Peyer's patch (tissue), 4 donors: Measurements from ENCODE around the gene PSMD9. TPM values are rescaled to one million over a fixed set of nuclear protein-coding genes. Genes with fewer than 3 reads are reported as not detected.
"Not testable (repeated sequence)": the region's sequence is repeated elsewhere in the genome, so short reads cannot be mapped to it uniquely, and the experiment has no call there.

Source experiments
- DNase-seq, 3 donors: peaks; one replicate each; pipeline ENCODE4 v3.0.0-alpha.2; 2017 to 2019
- H3K27ac ChIP-seq, 4 donors: fragments of 200-600 bp; sonication (generic); one replicate each; pipeline ENCODE4 v1.5.1; 2016 to 2019
- H3K27me3 ChIP-seq, 2 donors: fragments of 200-600 bp; sonication (generic); one replicate each; pipeline ENCODE4 v1.5.1; 2019
- H3K36me3 ChIP-seq, 3 donors: fragments of 200-600 bp; sonication (generic); one replicate each; pipeline ENCODE4 v1.5.1; 2016 to 2019
- H3K4me1 ChIP-seq, 4 donors: fragments of 200-600 bp; sonication (generic); one replicate each; pipeline ENCODE4 v1.5.1; 2016 to 2019
- H3K4me3 ChIP-seq, 4 donors: fragments of 200-600 bp; sonication (generic); 1 replicate in 3 of 4; 2 replicates in 1 of 4; pipeline ENCODE4 v1.5.1; 2016 to 2019; ENCODE audit warnings: mild to moderate bottlenecking in 1 of 4
- H3K9me3 ChIP-seq, 4 donors: fragments of 200-600 bp; sonication (generic); one replicate each; pipeline ENCODE4 v1.5.1; 2016 to 2019; ENCODE audit warnings: mild to moderate bottlenecking in 1 of 4
- POLR2A ChIP-seq, 2 donors: fragments of 450-650 bp; IDR thresholded peaks; one replicate each; pipeline ENCODE4 v1.5.1; 2017; ENCODE audit warnings: antibody characterized with exemption in 2 of 2, mild to moderate bottlenecking in 2 of 2, moderate library complexity in 2 of 2
- total RNA-seq, 4 donors: library from RNA; depleted of rRNA; stranded (reverse); fragments of >200 nt; gene quantifications; one replicate each; pipeline ENCODE4 v1.1.0, GENCODE V29; 2016
- TF ChIP-seq, protein P1 (sequence below), 6 experiments: fragments of 450-650 bp in 4 of 6; fragments of 200-600 bp in 2 of 6; sonication (generic) in 1 of 6; IDR thresholded peaks; one replicate each; pipeline ENCODE4 v1.5.1; 2017 to 2019; ENCODE audit warnings: antibody characterized with exemption in 6 of 6, mild to moderate bottlenecking in 3 of 6, moderate library complexity in 1 of 6

Gene PSMD9
- total RNA-seq, 4 donors from 2014 or later, result 33.1 to 47.7 (median 37.8) TPM

DNA sequence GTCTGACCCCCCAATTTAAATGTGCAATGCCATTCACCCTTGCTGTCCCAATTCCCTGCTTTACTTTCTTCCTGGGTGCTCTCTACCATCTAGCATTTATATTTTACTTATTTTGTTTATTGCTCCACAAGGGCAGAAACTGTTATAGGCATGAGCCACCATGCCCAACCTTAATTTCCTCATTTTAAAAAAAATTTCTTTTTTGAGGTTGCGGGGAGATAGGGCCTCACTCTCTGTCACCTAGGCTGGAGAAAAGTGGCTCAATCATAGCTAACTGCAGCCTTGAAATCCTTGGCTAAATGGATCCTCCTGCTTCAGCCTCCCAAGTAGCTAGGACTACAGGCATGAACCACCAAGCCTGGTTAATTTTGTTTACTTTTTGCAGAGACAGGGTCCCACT lies 42.9 kb upstream of the PSMD9 start:
- TF ChIP-seq, protein P1, sequence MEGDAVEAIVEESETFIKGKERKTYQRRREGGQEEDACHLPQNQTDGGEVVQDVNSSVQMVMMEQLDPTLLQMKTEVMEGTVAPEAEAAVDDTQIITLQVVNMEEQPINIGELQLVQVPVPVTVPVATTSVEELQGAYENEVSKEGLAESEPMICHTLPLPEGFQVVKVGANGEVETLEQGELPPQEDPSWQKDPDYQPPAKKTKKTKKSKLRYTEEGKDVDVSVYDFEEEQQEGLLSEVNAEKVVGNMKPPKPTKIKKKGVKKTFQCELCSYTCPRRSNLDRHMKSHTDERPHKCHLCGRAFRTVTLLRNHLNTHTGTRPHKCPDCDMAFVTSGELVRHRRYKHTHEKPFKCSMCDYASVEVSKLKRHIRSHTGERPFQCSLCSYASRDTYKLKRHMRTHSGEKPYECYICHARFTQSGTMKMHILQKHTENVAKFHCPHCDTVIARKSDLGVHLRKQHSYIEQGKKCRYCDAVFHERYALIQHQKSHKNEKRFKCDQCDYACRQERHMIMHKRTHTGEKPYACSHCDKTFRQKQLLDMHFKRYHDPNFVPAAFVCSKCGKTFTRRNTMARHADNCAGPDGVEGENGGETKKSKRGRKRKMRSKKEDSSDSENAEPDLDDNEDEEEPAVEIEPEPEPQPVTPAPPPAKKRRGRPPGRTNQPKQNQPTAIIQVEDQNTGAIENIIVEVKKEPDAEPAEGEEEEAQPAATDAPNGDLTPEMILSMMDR (IDR thresholded peaks at IDR 0.05), result no peak
- TF ChIP-seq POLR2A (IDR thresholded peaks at IDR 0.05), result no peak
- no peaks in the 10 kb centered on the region for H3K36me3 ChIP-seq
- no peak overlapping the region for H3K4me3 ChIP-seq
- no peak overlapping the region for H3K27ac ChIP-seq
- H3K27me3 ChIP-seq, result no peaks in the 10 kb centered on the region
- H3K4me1 ChIP-seq, result no peaks in the 10 kb centered on the region
- no peak for DNase-seq
- no peaks in the 10 kb centered on the region for H3K9me3 ChIP-seq

DNA sequence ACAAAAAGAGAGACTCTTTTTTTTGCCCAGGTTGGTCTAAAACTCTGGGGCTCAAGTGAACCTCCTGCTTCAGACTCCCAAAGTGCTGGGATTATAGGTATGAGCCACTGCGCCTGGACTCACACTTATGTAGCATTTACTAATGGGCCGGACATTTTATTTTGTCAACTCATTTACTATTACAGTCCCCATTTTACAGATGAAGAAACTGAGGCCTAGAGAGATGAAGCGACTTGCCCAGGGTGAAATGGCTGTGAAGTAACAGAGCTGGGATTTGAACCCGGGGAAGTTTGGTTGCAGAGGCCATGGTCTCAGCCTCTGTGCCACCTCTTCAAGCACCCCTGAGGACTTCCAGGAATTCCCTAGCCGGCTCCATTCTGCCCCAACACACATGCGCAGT lies 39.4 kb upstream of the PSMD9 start:
- TF ChIP-seq POLR2A (IDR thresholded peaks at IDR 0.05), result no peak
- TF ChIP-seq, protein P1 (IDR thresholded peaks at IDR 0.05), result no peak
- Histone ChIP-seq H3K4me3 (no peak overlapping the region), H3K27ac (no peak overlapping the region), H3K27me3 (no peaks in the 10 kb centered on the region), H3K9me3 (no peaks in the 10 kb centered on the region), H3K4me1 (no peaks in the 10 kb centered on the region), H3K36me3 (no peaks in the 10 kb centered on the region)
- DNase-seq, result no peak

GRCh38 chr12:121849665-121850064 lies 38.9 kb upstream of the PSMD9 start:
- Histone ChIP-seq H3K36me3 (no peaks in the 10 kb centered on the region), H3K27ac (no peak overlapping the region), H3K27me3 (no peaks in the 10 kb centered on the region), H3K4me3 (no peak overlapping the region), H3K4me1 (no peaks in the 10 kb centered on the region), H3K9me3 (no peaks in the 10 kb centered on the region)
- no peak for TF ChIP-seq POLR2A (IDR thresholded peaks at IDR 0.05)
- TF ChIP-seq, protein P1 (IDR thresholded peaks at IDR 0.05), result no peak
- no peak for DNase-seq

GRCh38 chr12:121852392-121852791 lies 36.2 kb upstream of the PSMD9 start:
- H3K4me1 ChIP-seq, H3K4me3 ChIP-seq, H3K27ac ChIP-seq, H3K36me3 ChIP-seq, H3K27me3 ChIP-seq, H3K9me3 ChIP-seq, DNase-seq: not testable (repeated sequence)

GRCh38 chr12:121857322-121858246 lies 31.0 kb upstream of the PSMD9 start:
- Histone ChIP-seq H3K36me3 (no peaks in the 10 kb centered on the region), H3K4me1 (peaks cover 0 to 9% (median 0%) of the 10 kb centered on the region in 4 donors), H3K27me3 (no peaks in the 10 kb centered on the region), H3K27ac (no peak overlapping the region), H3K4me3 (peak overlapping the region in 1 of 4 donors; percentile 16), H3K9me3 (no peaks in the 10 kb centered on the region)
- no peak for DNase-seq
- TF ChIP-seq, protein P1 (IDR thresholded peaks at IDR 0.05), result no peak
- no peak for TF ChIP-seq POLR2A (IDR thresholded peaks at IDR 0.05)

DNA sequence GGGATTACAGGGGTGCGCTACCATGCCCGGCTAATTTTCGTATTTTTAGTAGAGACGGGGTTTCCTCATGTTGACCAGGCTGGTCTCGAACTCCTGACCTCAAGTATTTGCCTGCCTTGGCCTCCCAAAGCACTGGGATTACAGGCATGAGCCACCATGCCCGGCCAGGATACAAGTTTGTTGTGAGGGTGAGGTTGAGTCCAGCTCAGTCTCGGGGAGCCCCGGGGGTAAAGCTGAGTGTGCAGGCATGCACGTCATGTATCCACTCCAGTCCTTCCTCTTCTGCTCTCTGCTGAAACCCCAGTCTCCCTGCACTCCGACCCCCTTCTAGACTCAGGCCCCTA lies 30.3 kb upstream of the PSMD9 start:
- Histone ChIP-seq H3K27ac (peak overlapping the region; percentile 46 to 74 (median 64)), H3K9me3 (no peaks in the 10 kb centered on the region), H3K27me3 (no peaks in the 10 kb centered on the region), H3K4me3 (peak overlapping the region in 1 of 4 donors; percentile 16), H3K4me1 (peaks cover 0 to 9% (median 0%) of the 10 kb centered on the region in 4 donors), H3K36me3 (no peaks in the 10 kb centered on the region)
- DNase-seq, result no peak
- no peak for TF ChIP-seq POLR2A (IDR thresholded peaks at IDR 0.05)
- TF ChIP-seq, protein P1 (IDR thresholded peaks at IDR 0.05), result no peak
